ENCODE measurements around the gene PEX26. TPM values are rescaled to one million over a fixed set of nuclear protein-coding genes. Genes with fewer than 3 reads are reported as not detected.

Gene PEX26
- total and polyA plus RNA-seq, 2 of the 13 experiments (the other 11 are each of a cell fraction or from before 2014, with no cell fraction given), result 10.6 to 25.1 TPM

GRCh38 chr22:18120857-18121256, 43.1 kb downstream of the PEX26 start (continued):
- TF ChIP-seq TRAFD1 (CRISPR knock-in tag; IDR thresholded peaks at IDR 0.05; ENCODE audit: borderline replicate concordance) (no peak), MTF2 (CRISPR knock-in tag; IDR thresholded peaks at IDR 0.05; ENCODE audit: borderline replicate concordance) (no peak), ATF7 (IDR thresholded peaks at IDR 0.05) (no peak), ATF7 (CRISPR knock-in tag; IDR thresholded peaks at IDR 0.05) (no peak), PRMT3 (CRISPR knock-in tag; IDR thresholded peaks at IDR 0.05; ENCODE audit: borderline replicate concordance, low read depth) (no peak), RAD21 (CRISPR knock-in tag; IDR thresholded peaks at IDR 0.05) (no peak), ZNF556 (CRISPR knock-in tag; IDR thresholded peaks at IDR 0.05; ENCODE audit: borderline replicate concordance) (no peak), ZBTB25 (CRISPR knock-in tag; IDR thresholded peaks at IDR 0.05) (no peak), SMARCC2 (IDR thresholded peaks at IDR 0.05) (no peak)

GRCh38 chr22:18121506-18121905, 43.7 kb downstream of the PEX26 start:
- 25% methylated on average over 2 of the region's 13 CpGs for WGBS (ENCODE audit: low lambda C conversion rate)
- Histone ChIP-seq H4K20me1 (ENCODE audit: insufficient read depth, low read length) (no peaks in the 10 kb centered on the region), H3K9ac (ENCODE audit: insufficient read depth, low read depth, low read length) (no peak overlapping the region), H3K9me3 (ENCODE audit: low read length) (no peaks in the 10 kb centered on the region), H3K27me3 (ENCODE audit: control insufficient read depth in 1 of 2, insufficient read depth in 2 of 2, low read length in 2 of 2) (0 out of 5 replicates have a peak, but pooled peaks cover 0 to 2% of the 10 kb centered on the region in 2 experiments), H3K79me2 (ENCODE audit: insufficient read depth, low read length) (no peaks in the 10 kb centered on the region), H3K36me3 (replicated peaks in 1 of 2; ENCODE audit: control insufficient read depth in 1 of 2, insufficient read depth in 2 of 2, low read length in 2 of 2) (no peaks in the 10 kb centered on the region), H3K4me1 (ENCODE audit: insufficient read depth, low read length) (peaks cover 7% of the 10 kb centered on the region), H2AFZ (ENCODE audit: low read length) (no peak overlapping the region), H3K4me2 (ENCODE audit: low read depth, low read length) (no peak overlapping the region), H3K4me3 (replicated peaks in 1 of 3; ENCODE audit: insufficient read depth in 1 of 3, low read depth in 2 of 3, low read length in 3 of 3) (no peak overlapping the region), H3K27ac (ENCODE audit: extremely low read length, insufficient read depth, low read length) (no peak overlapping the region)
- DNase-seq (ENCODE audit: low spot score), result no peak
- FAIRE-seq, result no peak
- ATAC-seq, result no peak
- ChIA-PET POLR2A (no interaction called here), CTCF (ENCODE audit: low intra/inter-chr PET ratio, low total read pairs) (no interaction called here)
- in situ Hi-C loops (cut with HindIII; ENCODE audit: extremely low pct_ligation_motif_present, low pct_unique_long_range_greater_than_20kb) (no loop called here), intact Hi-C loops (cut with micrococcal nuclease; ENCODE audit: unreplicated experiment) (no loop called here)
- no TSS peak for BruUV-seq (replicated peaks)
- TF ChIP-seq NFATC3 (CRISPR knock-in tag; IDR thresholded peaks at IDR 0.05), result no peak
- TF ChIP-seq PCBP1 (IDR thresholded peaks at IDR 0.05; ENCODE audit: borderline replicate concordance, low read depth, low read length), result no peak
- TF ChIP-seq TAF15 (IDR thresholded peaks at IDR 0.05; ENCODE audit: low read depth, low read length, poor library complexity, severe bottlenecking), result no peak
- no peak for TF ChIP-seq MTERF4 (CRISPR knock-in tag; IDR thresholded peaks at IDR 0.05)
- no peak for TF ChIP-seq KLF13 (CRISPR knock-in tag; IDR thresholded peaks at IDR 0.05)
- TF ChIP-seq ZBTB10 (CRISPR knock-in tag; IDR thresholded peaks at IDR 0.05; ENCODE audit: borderline replicate concordance), result no peak
- TF ChIP-seq DNMT1 (CRISPR knock-in tag; IDR thresholded peaks at IDR 0.05), result no peak
- no peak for TF ChIP-seq ZFP1 (CRISPR knock-in tag; IDR thresholded peaks at IDR 0.05)
- no peak for TF ChIP-seq ATM (IDR thresholded peaks at IDR 0.05; ENCODE audit: borderline replicate concordance)
- no peak for TF ChIP-seq RFXANK (CRISPR knock-in tag; IDR thresholded peaks at IDR 0.05)
- TF ChIP-seq SP4 (CRISPR knock-in tag; IDR thresholded peaks at IDR 0.05), result no peak
